ENCODE results near the gene UBE2A.

DNA sequence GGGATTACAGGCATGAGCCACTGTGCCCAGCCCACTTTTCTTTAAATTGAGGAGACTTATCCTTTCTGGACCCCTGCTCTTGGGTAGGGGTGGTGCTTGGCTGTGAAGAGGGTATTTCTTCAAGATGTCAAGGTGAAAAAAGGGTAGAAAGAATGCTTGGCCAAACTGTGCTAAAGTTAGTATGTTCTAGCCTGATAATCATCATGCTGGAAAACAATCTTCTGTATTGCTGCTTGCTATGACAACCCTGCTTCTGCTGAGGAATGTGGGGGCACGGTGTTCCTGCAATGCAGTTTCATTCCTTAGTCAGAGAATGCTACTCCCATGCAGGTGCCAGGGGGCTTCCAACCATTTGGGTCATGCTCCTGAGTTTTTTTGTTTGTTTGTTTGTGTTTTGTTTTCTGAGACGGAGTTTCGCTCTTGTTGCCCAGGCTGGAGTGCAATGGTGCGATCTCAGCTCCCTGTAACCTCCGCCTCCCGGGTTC is 4.0 kb upstream of the UBE2A start:
- TF ChIP-seq RBAK (CRISPR knock-in tag; IDR thresholded peaks at IDR 0.05) (no peak), LCORL (IDR thresholded peaks at IDR 0.05) (no peak), LCORL (CRISPR knock-in tag; IDR thresholded peaks at IDR 0.05) (no peak), HOXA7 (CRISPR knock-in tag; IDR thresholded peaks at IDR 0.05) (no peak), POLR2A (IDR thresholded peaks at IDR 0.05; ENCODE audit: insufficient read depth in 1 of 2, low read depth in 2 of 2, low read length in 2 of 2) (no peak), GTF2F1 (IDR thresholded peaks at IDR 0.05; ENCODE audit: low read length) (no peak), SUZ12 (IDR thresholded peaks at IDR 0.05; ENCODE audit: low read depth, low read length) (no peak), SMC3 (IDR thresholded peaks at IDR 0.05; ENCODE audit: low read length) (no peak), EZH2 (conservative IDR thresholded peaks at IDR 0.05; ENCODE audit: low read depth, low read length) (no peak), SOX6 (IDR thresholded peaks at IDR 0.05) (no peak), SOX6 (CRISPR knock-in tag; IDR thresholded peaks at IDR 0.05) (no peak)
- TF ChIP-seq, protein P1, sequence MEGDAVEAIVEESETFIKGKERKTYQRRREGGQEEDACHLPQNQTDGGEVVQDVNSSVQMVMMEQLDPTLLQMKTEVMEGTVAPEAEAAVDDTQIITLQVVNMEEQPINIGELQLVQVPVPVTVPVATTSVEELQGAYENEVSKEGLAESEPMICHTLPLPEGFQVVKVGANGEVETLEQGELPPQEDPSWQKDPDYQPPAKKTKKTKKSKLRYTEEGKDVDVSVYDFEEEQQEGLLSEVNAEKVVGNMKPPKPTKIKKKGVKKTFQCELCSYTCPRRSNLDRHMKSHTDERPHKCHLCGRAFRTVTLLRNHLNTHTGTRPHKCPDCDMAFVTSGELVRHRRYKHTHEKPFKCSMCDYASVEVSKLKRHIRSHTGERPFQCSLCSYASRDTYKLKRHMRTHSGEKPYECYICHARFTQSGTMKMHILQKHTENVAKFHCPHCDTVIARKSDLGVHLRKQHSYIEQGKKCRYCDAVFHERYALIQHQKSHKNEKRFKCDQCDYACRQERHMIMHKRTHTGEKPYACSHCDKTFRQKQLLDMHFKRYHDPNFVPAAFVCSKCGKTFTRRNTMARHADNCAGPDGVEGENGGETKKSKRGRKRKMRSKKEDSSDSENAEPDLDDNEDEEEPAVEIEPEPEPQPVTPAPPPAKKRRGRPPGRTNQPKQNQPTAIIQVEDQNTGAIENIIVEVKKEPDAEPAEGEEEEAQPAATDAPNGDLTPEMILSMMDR (CRISPR knock-in tag; IDR thresholded peaks at IDR 0.05) = no peak
- TF ChIP-seq, protein P2, sequence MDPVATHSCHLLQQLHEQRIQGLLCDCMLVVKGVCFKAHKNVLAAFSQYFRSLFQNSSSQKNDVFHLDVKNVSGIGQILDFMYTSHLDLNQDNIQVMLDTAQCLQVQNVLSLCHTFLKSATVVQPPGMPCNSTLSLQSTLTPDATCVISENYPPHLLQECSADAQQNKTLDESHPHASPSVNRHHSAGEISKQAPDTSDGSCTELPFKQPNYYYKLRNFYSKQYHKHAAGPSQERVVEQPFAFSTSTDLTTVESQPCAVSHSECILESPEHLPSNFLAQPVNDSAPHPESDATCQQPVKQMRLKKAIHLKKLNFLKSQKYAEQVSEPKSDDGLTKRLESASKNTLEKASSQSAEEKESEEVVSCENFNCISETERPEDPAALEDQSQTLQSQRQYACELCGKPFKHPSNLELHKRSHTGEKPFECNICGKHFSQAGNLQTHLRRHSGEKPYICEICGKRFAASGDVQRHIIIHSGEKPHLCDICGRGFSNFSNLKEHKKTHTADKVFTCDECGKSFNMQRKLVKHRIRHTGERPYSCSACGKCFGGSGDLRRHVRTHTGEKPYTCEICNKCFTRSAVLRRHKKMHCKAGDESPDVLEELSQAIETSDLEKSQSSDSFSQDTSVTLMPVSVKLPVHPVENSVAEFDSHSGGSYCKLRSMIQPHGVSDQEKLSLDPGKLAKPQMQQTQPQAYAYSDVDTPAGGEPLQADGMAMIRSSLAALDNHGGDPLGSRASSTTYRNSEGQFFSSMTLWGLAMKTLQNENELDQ (CRISPR knock-in tag; IDR thresholded peaks at IDR 0.05; ENCODE audit: borderline replicate concordance) = no peak
- TF ChIP-seq, protein P3, sequence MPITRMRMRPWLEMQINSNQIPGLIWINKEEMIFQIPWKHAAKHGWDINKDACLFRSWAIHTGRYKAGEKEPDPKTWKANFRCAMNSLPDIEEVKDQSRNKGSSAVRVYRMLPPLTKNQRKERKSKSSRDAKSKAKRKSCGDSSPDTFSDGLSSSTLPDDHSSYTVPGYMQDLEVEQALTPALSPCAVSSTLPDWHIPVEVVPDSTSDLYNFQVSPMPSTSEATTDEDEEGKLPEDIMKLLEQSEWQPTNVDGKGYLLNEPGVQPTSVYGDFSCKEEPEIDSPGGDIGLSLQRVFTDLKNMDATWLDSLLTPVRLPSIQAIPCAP (CRISPR knock-in tag; IDR thresholded peaks at IDR 0.05; ENCODE audit: low read depth) = no peak

Measured in HepG2 (cell line).